ENCODE data around the gene IRAK2.

IRAK2 gene

DNA sequence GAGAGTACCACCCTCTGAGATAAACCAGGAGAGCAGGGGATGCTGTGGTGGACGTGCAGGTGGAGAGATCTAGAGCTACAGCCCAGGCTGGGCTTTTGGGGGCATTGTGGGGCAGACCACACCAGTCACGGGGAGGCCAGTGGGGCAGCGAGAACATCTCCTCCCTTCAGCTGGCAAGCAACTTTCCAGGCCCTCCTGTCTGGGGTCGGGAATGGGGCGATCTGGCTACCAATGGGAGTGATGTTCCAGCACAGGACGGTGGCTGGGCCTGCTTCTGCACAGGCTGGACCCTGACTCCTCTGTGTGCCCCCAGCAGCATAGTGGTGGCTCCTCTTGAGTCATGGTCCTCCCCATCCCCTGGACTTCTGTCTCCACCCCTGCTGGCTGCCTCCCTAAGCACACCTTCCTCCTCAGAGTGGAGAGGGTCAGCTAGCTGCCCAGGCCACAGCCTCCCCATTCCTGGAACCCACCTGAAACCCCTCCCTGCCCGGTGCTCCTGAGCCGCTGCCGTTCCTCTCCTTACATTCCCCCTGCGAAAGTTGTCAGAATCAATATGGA is 16.1 kb downstream of the IRAK2 start:
- TF ChIP-seq, protein P1, sequence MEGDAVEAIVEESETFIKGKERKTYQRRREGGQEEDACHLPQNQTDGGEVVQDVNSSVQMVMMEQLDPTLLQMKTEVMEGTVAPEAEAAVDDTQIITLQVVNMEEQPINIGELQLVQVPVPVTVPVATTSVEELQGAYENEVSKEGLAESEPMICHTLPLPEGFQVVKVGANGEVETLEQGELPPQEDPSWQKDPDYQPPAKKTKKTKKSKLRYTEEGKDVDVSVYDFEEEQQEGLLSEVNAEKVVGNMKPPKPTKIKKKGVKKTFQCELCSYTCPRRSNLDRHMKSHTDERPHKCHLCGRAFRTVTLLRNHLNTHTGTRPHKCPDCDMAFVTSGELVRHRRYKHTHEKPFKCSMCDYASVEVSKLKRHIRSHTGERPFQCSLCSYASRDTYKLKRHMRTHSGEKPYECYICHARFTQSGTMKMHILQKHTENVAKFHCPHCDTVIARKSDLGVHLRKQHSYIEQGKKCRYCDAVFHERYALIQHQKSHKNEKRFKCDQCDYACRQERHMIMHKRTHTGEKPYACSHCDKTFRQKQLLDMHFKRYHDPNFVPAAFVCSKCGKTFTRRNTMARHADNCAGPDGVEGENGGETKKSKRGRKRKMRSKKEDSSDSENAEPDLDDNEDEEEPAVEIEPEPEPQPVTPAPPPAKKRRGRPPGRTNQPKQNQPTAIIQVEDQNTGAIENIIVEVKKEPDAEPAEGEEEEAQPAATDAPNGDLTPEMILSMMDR (IDR thresholded peaks at IDR 0.05; ENCODE audit: low read depth, low read length): no peak
- no peak overlapping the region for H3K4me3 ChIP-seq (replicated peaks in 1 of 2; ENCODE audit: low read depth in 2 of 2, low read length in 2 of 2)
- no peak for DNase-seq (ENCODE audit: low read depth in 2 of 2)

DNA sequence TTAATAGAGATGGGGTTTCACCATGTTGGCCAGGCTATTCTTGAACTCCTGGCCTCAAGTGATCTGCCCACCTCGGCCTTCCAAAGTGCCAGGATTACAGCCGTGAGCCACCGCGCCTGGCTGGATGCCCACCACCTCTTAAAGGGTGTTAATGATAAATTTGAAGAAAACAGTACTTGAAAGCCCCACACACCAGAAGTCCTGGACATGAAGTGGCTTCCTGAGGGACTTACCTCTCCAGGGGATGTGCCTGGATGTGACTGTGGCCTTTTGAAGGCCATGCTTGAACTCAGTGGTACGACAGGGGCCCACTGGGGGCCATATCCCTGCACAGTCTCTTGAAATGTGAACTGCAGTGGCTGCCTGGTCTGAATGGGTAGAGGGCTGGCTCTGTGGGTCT is 18.2 kb downstream of the IRAK2 start:
- TF ChIP-seq, protein P1 (IDR thresholded peaks at IDR 0.05; ENCODE audit: low read depth, low read length): no peak
- no peak overlapping the region for H3K4me3 ChIP-seq (replicated peaks in 1 of 2; ENCODE audit: low read depth in 2 of 2, low read length in 2 of 2)
- DNase-seq (ENCODE audit: low read depth in 2 of 2): no peak

DNA sequence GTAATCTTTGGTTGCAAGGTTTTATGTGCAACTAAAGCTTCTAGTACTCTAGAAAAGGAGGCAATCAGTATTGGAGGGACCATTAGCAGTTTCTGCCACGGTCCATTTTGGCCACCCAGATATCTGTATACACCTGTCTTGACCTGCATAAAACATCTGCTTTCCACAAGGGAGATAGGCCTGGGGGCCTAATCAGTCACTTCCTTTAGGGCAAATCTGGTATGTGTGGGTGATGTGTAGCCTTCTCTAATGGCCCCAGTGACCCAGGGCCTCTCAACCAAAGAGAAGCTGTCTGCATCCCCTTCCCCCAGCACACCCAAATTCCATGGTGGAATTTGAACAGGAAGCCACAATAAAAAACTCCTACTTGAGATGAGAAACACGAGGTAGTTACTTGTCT is 19.5 kb downstream of the IRAK2 start:
- TF ChIP-seq, protein P1 (IDR thresholded peaks at IDR 0.05; ENCODE audit: low read depth, low read length): no peak
- no peak overlapping the region for H3K4me3 ChIP-seq (replicated peaks in 1 of 2; ENCODE audit: low read depth in 2 of 2, low read length in 2 of 2)

DNA sequence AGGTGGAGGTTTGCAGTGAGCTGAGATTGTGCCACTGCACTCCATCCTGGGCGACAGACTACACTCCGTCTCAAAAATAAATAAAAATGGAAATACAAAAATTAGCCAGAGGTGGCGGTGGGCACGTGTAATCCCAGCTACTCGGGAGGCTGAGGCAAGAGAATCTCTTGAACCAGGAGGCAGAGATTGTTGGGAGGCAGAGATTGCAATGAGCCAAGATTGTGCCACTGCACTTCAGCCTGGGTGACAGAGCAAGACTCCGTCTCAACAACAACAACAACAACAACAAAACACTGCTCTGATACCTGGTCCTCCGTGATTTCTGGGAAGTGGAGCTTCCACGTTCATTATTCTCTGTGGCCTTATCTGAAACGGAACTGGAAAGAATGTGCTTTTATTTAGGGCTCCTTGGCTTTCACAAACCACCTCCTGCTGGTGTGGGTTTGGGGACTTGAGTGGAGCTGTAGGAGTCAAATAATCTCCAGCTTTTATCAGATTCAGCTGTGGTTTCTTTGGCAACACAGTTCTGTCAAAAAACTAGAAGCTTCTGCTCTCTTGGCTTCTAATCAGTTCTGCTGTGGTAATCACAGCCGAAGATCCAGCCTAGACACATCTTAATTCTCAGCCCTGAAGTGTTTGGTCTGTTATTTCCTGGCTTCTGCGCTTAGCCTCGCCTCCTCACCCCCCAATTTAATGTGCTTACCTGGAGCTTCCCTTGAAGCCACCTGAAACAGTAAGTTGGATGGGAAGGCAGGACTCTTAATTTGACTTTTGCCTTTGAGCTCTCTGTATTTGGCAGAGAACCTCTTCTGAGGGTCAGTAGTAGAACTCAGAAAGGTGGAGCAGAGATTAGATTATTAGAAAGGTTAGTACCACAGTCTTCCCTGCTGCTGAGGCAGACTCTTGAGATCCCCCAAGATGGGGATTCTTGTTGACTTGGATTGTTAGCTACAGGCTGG is 21.4 kb downstream of the IRAK2 start:
- TF ChIP-seq, protein P1 (IDR thresholded peaks at IDR 0.05; ENCODE audit: low read depth, low read length): no peak
- H3K4me3 ChIP-seq (replicated peaks in 1 of 2; ENCODE audit: low read depth in 2 of 2, low read length in 2 of 2): no peak overlapping the region
- DNase-seq (ENCODE audit: low read depth in 2 of 2): peak in 1 of 2 donors; percentile 67

More for the DNA sequence above, 19.5 kb downstream of the IRAK2 start:
- DNase-seq (ENCODE audit: low read depth in 2 of 2): no peak

DNA sequence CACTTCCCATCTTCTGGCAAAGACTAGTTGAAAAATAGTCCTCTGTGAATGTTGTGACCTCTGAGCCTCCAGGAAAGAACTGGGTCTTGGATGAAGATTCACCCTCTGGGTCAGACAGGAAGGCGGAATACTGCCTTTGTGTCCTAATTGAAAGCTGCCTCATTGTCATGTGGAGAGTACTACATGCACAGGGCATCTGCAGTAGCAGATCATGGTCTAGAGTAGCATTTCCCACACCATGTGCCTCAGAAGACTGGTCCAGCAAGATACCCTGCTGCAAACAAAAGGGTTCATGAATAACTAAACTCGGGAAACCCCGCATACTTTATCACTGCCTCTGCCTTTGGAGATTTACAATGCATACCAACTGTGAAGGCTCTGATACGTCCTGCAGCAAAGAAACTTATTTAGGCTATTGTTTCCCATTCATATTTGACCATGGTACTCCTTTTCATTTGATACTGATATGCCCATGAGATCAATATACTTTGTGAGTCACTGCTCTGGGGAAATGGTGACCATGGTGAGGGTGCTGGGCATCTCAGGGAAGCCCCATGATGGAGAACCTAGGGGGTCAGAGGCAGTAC is 22.7 kb downstream of the IRAK2 start:
- TF ChIP-seq, protein P1 (IDR thresholded peaks at IDR 0.05; ENCODE audit: low read depth, low read length): no peak
- DNase-seq (ENCODE audit: low read depth in 2 of 2): no peak

DNA sequence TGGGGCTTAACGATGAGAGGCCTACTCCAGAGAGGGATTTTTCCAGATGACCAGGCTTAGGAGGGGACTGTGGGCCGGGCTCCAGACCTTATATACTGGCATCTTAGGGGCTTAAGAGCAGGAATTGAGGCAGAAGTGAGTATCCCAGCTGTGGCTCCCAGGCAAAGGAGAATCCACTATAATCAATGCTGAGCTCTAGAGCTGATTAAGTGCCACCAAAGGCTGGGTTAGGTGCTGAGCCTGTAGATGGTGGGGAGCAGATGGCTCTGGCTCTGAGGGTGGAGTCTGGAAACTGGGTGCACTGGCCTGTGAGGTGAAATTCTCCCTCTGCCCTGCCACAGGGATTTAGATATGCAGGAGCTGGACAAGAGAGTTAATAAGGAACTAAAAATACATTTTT is 23.2 kb downstream of the IRAK2 start:
- DNase-seq (ENCODE audit: low read depth in 2 of 2): no peak
- H3K4me3 ChIP-seq (replicated peaks in 1 of 2; ENCODE audit: low read depth in 2 of 2, low read length in 2 of 2): no peak overlapping the region
- TF ChIP-seq, protein P1 (IDR thresholded peaks at IDR 0.05; ENCODE audit: low read depth, low read length): no peak

More for the DNA sequence above, 22.7 kb downstream of the IRAK2 start:
- no peak overlapping the region for H3K4me3 ChIP-seq (replicated peaks in 1 of 2; ENCODE audit: low read depth in 2 of 2, low read length in 2 of 2)
